GM06990 (cell line): ENCODE measurements around the gene ACKR3.

Experiments
- DNase-seq: peaks from one replicate; pipeline ENCODE4 v3.0.0-alpha.2; 2011; ENCODE audit not compliant: insufficient read length; ENCODE audit errors: extremely low read depth
- H3K27me3 ChIP-seq: replicated peaks from 2 replicates; pipeline ENCODE4 v1.6.0; 2011; ENCODE audit warnings: low read length; ENCODE audit not compliant: control insufficient read depth, insufficient read depth
- H3K36me3 ChIP-seq: 2 replicates; pipeline ENCODE4 v1.5.1; 2011; ENCODE audit warnings: low read length; ENCODE audit not compliant: control insufficient read depth, insufficient read depth
- H3K4me3 ChIP-seq: replicated peaks from 2 replicates; pipeline ENCODE4 v1.5.1; 2011; ENCODE audit warnings: low read depth, mild to moderate bottlenecking, control low read depth, low read length
- TF ChIP-seq, protein P1 (sequence below): IDR thresholded peaks from 2 replicates; pipeline ENCODE4 v1.5.1; 2011; ENCODE audit warnings: low read length, control low read depth, mild to moderate bottlenecking, inconsistent platforms; ENCODE audit not compliant: insufficient read depth, poor library complexity, severe bottlenecking

The ACKR3 gene

GRCh38 chr2:236569573-236569973 is at the start of gene ACKR3:
ACKR3 (plus strand) TSS chr2:236569825; CDS start chr2:236580466, 10,641 bp downstream.
- peak within 1 kb of the TSS; percentile 58 for H3K4me3 ChIP-seq
- H3K36me3 ChIP-seq = peaks cover 2% of the 10 kb centered on the region; the same call in 1 of the 2 replicates
- H3K27me3 ChIP-seq = no peaks in the 10 kb centered on the region
- peak; percentile 79 for DNase-seq
- TF ChIP-seq, protein P1, sequence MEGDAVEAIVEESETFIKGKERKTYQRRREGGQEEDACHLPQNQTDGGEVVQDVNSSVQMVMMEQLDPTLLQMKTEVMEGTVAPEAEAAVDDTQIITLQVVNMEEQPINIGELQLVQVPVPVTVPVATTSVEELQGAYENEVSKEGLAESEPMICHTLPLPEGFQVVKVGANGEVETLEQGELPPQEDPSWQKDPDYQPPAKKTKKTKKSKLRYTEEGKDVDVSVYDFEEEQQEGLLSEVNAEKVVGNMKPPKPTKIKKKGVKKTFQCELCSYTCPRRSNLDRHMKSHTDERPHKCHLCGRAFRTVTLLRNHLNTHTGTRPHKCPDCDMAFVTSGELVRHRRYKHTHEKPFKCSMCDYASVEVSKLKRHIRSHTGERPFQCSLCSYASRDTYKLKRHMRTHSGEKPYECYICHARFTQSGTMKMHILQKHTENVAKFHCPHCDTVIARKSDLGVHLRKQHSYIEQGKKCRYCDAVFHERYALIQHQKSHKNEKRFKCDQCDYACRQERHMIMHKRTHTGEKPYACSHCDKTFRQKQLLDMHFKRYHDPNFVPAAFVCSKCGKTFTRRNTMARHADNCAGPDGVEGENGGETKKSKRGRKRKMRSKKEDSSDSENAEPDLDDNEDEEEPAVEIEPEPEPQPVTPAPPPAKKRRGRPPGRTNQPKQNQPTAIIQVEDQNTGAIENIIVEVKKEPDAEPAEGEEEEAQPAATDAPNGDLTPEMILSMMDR = peak; percentile 68

GRCh38 chr2:236521556-236521955 is 48.1 kb upstream of the ACKR3 start:
- TF ChIP-seq, protein P1 = no peak
- no peak for DNase-seq
- no peaks in the 10 kb centered on the region; the same call in 1 of the 2 replicates for H3K27me3 ChIP-seq
- H3K36me3 ChIP-seq = no peaks in the 10 kb centered on the region
- H3K4me3 ChIP-seq = no peak overlapping the region

GRCh38 chr2:236523249-236523648 is 46.4 kb upstream of the ACKR3 start:
- Histone ChIP-seq H3K4me3 (no peak overlapping the region), H3K36me3 (no peaks in the 10 kb centered on the region), H3K27me3 (no peaks in the 10 kb centered on the region; the same call in 1 of the 2 replicates)
- no peak for DNase-seq
- TF ChIP-seq, protein P1 = no peak

DNA sequence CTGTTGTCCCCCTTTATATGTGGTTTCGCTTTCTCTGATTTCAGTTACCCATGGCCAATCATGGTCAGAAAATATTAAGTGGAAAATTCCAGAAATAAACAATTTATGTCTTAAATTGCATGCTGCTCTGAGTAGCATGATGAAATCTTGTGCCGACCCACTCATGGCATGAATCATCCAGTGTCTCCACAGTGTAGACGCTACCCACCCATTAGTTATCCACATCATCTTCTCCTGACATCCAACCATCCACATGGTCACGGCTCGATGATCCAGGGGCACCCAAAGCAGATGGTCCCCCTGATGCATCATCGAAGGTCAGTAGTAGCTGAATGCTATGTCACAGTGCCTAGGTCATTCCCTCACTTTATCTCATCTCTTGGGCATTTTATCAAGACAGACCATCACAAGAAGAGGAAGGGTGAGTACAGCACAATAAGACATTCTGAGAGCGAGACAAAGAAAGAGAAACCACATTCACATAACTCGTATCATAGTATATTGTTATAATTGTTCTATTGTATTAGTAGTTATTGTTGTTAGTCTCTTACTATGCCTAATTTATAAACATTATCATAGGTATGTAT is 44.1 kb upstream of the ACKR3 start:
- Histone ChIP-seq H3K36me3 (no peaks in the 10 kb centered on the region), H3K27me3 (no peaks in the 10 kb centered on the region), H3K4me3 (no peak overlapping the region)
- no peak for DNase-seq
- TF ChIP-seq, protein P1 = no peak

GRCh38 chr2:236526455-236527158 is 43.0 kb upstream of the ACKR3 start:
- no peak overlapping the region for H3K4me3 ChIP-seq
- TF ChIP-seq, protein P1 = no peak
- DNase-seq = no peak

More at GRCh38 chr2:236526455-236527158, 43.0 kb upstream of the ACKR3 start:
- H3K36me3 ChIP-seq = no peaks in the 10 kb centered on the region
- no peaks in the 10 kb centered on the region for H3K27me3 ChIP-seq
